Effector CD4-positive, alpha-beta T cell (primary cell): ENCODE measurements around the gene COQ8A.

Experiments
- DNase-seq: peaks from one replicate; pipeline ENCODE4 v3.0.0-alpha.2; 2020
- total RNA-seq: gene quantifications from one replicate; lab custom pipeline; 2026; lab: John Stamatoyannopoulos, UW

COQ8A gene
- total RNA-seq = 3.4 reads per million, percentile 13 among the genes with 10 or more reads in this experiment

- DNase-seq = peak; percentile 99
These were observed at the start of gene COQ8A for GRCh38 chr1:226940029-226940805. Gene COQ8A (plus strand): TSS chr1:226940294. CDS start chr1:226961386, 21,092 bp downstream.

- no peak for DNase-seq
These were observed 49.6 kb upstream of the COQ8A start for GRCh38 chr1:226890331-226891108.

- no peak for DNase-seq
These were observed 48.7 kb upstream of the COQ8A start for GRCh38 chr1:226891346-226891745.

- DNase-seq = no peak
These were observed 48.1 kb upstream of the COQ8A start for GRCh38 chr1:226891846-226892523.

GRCh38 chr1:226892524-226892875, 47.6 kb upstream of the COQ8A start:
- no peak for DNase-seq

- DNase-seq = no peak
These were observed 46.2 kb upstream of the COQ8A start for GRCh38 chr1:226893936-226894335.

- no peak for DNase-seq
These were observed 45.3 kb upstream of the COQ8A start for GRCh38 chr1:226894826-226895225.

- DNase-seq = no peak
These were observed 44.5 kb upstream of the COQ8A start for GRCh38 chr1:226895644-226896043.

GRCh38 chr1:226898246-226898645, 41.8 kb upstream of the COQ8A start:
- DNase-seq = no peak

- DNase-seq = no peak
These were observed 38.7 kb upstream of the COQ8A start for GRCh38 chr1:226901421-226901820.

GRCh38 chr1:226902601-226903000, 37.5 kb upstream of the COQ8A start:
- DNase-seq = no peak

GRCh38 chr1:226903819-226904716, 36.0 kb upstream of the COQ8A start:
- DNase-seq = no peak

- DNase-seq = no peak
These were observed 35.3 kb upstream of the COQ8A start for GRCh38 chr1:226904772-226905171.

GRCh38 chr1:226908419-226908818, 31.7 kb upstream of the COQ8A start:
- no peak for DNase-seq

- no peak for DNase-seq
These were observed 31.2 kb upstream of the COQ8A start for GRCh38 chr1:226908913-226909312.

GRCh38 chr1:226912587-226913176, 27.4 kb upstream of the COQ8A start:
- no peak for DNase-seq

- DNase-seq = no peak
These were observed 24.5 kb upstream of the COQ8A start for GRCh38 chr1:226915672-226915995.

- no peak for DNase-seq
These were observed 23.6 kb upstream of the COQ8A start for GRCh38 chr1:226916497-226916896.

GRCh38 chr1:226919587-226919986, 20.5 kb upstream of the COQ8A start:
- no peak for DNase-seq

- no peak for DNase-seq
These were observed 20.1 kb upstream of the COQ8A start for GRCh38 chr1:226919995-226920394.

- no peak for DNase-seq
These were observed 19.6 kb upstream of the COQ8A start for GRCh38 chr1:226920446-226920894.

GRCh38 chr1:226921504-226921903, 18.6 kb upstream of the COQ8A start:
- no peak for DNase-seq
